NT2/D1 (cell line): ENCODE measurements around the gene NEO1.

Source experiments
- SUZ12 ChIP-seq: IDR thresholded peaks from 2 replicates; pipeline ENCODE4 v1.6.1; 2011; ENCODE audit not compliant: insufficient read length, insufficient read depth; ENCODE audit errors: extremely low read depth
- YY1 ChIP-seq: IDR thresholded peaks from 2 replicates; pipeline ENCODE4 v1.6.1; 2011; ENCODE audit not compliant: insufficient read length, insufficient read depth
- ZNF274 ChIP-seq: IDR thresholded peaks from 2 replicates; pipeline ENCODE4 v1.6.1; 2011; ENCODE audit warnings: mild to moderate bottlenecking, low read depth, low read length

DNA sequence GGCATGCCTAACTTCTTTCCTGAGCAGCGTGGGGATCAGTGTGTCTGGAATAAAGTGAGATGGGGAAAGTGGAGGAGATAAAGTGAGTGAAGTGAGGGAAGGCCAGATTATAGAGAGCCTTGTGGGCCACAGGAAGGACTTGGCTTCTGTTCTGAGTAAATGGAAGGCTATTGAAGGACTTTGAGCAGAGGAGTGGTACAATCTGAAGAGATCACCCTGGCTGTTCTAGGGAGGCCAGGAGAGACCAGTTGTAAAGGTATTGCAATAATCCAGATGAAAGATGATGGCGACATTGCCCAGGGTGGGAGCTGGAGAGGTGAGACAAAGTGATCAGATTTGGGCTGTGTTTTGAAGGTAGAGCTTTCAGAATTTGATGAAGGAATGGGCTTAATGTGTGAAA, 46.8 kb upstream of the NEO1 start:
- TF ChIP-seq ZNF274 (no peak), SUZ12 (no peak), YY1 (no peak)
